HG03469 (cell line): ENCODE data around the gene ARHGAP9.
"Not testable (repeated sequence)": the region's sequence is repeated elsewhere in the genome, so short reads cannot be mapped to it uniquely, and the experiment has no call there.

Experiments used
- ATAC-seq: cut with Tn5 transposase; IDR thresholded peaks from one replicate; pipeline ENCODE4 v1.9.1; 2021; ENCODE audit warnings: mild to moderate bottlenecking, moderate library complexity, moderate number of reproducible peaks; ENCODE audit not compliant: unreplicated experiment

Gene ARHGAP9

DNA sequence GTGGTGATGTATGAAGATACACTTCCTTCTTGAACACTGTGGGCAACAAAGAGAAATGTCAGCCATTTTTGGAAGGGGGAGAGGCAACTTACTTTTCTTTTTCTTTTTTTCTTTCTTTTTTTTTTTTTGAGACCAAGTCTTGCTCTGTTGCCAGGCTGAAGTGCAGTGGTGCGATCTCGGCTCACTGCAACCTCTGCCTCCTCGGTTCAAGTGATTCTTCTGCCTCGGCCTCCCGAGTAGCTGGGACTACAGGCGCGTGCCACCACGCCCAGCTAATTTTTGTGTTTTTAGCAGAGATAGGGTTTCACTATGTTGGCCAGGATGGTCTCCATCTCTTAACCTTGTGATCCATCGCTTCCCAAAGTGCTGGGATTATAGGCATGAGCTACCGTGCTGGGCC lies 38.1 kb upstream of the ARHGAP9 start:
- not testable (repeated sequence) for ATAC-seq

DNA sequence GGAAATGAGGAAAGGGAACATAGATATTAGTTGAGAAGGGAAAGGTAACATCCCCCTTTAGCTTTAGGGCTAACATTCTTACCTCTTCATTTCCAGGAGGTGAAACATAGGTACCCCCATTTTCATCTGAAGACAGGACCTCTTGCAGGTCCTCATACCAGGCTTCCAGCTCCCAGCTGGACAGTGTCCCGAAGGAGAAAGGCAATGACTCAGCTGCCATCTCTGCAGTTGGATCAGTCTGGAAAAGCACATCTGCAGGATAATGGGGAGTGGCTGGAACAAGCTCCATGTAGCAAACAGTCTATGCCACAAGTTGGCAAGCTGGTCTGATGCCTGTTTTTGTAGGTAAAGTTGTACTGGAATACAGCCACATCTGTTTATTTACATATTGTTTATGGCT lies 37.5 kb upstream of the ARHGAP9 start:
- no peak for ATAC-seq

DNA sequence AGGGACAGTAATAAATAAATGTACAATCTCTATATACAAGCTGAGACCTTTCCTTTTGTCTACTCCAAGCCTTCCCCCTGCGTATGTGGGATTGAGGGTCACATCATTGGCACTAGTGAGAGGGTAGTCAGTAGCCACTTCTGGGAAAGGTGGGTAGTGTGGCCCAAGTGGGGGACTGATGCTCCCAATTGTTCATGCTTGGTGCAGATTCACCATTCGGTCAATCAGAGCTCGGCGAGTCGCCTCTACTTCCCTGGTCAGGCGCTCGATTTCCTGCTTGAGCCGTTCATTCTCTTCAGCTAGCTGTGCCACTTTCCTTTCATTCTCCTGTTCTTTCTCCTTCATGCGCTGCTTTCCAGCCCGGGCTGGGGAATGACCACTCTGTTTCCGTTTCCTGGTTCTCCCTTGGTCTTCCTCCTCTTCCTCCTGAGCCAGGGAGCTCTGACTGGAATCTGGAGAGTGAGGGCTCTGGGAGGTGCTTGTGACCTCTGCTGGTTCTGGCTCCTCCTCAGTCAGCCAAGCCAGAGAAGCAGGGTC lies 37.0 kb upstream of the ARHGAP9 start:
- ATAC-seq, result no peak

DNA sequence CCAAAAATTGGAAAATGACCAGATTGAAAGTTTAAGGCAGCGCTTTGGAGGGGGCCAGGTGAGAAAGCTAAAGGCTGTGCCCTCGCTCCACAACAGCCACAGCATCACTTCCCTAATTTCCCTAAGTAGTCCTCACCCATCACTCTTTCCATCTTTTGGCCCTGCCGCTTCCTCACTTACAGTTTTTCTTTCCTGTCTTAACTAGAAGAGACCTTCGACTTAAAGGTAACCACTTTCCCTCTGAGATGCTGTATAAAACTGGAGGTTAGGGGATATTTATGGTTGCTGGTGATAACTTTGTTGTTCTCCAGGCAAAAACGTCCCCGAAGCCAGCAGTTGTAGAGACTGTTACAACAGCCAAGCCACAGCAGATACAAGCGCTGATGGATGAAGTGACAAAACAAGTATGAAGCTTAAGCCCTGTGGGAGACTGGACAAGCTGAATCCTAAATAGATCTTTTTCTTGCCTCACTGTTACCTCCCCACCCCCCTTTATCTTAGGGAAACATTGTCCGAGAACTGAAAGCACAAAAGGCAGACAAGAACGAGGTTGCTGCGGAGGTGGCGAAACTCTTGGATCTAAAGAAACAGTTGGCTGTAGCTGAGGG lies 36.4 kb upstream of the ARHGAP9 start:
- no peak for ATAC-seq

DNA sequence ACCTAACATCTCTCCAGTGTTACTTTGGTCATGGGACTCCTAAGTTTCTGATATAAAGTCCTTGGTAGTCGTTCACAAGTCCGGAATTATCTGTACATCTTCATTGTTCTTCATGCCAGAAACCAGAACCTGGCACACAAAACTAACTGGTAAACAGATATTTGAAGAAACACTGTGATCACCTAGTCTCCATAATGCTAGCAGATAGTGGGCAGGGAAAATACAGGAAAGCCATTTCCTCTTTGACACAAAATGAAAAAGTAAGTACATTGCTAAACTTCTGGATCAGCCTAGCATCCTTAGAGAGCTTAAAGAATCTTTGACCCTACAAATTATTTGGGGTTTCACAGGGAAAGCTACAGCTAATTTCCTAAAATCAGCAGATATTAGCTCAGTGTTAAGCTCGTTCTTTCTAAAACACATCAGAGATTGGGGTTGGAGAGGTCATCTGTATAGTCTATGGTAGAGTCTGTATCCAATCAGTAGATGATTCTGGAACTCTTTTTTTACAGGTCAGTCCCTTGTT lies 35.8 kb upstream of the ARHGAP9 start:
- no peak for ATAC-seq

DNA sequence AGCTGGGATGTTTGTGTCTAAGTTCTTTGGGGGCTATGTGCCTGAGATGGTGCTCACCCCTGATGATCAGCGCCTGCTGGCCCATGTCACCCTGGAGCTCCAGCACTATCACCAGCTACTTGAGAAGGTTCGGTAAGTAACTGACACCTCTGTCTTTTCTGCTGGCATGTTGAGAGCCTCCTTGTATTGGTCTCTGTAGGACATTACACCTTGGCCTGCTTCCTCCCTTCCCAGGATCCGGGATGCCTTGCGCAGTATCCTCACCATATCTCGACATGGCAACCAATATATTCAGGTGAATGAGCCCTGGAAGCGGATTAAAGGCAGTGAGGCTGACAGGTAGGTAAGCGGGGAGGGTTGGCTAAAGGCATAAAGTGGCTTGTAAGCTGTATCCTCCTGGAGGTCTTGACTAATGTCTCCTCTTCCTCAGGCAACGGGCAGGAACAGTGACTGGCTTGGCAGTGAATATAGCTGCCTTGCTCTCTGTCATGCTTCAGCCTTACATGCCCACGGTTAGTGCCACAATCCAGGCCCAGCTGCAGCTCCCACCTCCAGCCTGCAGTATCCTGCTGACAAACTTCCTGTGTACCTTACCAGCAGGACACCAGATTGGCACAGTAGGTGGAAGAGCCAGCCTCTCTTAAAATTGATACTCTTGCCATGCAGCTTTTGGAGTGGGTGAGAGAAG lies 35.2 kb upstream of the ARHGAP9 start:
- no peak for ATAC-seq

DNA sequence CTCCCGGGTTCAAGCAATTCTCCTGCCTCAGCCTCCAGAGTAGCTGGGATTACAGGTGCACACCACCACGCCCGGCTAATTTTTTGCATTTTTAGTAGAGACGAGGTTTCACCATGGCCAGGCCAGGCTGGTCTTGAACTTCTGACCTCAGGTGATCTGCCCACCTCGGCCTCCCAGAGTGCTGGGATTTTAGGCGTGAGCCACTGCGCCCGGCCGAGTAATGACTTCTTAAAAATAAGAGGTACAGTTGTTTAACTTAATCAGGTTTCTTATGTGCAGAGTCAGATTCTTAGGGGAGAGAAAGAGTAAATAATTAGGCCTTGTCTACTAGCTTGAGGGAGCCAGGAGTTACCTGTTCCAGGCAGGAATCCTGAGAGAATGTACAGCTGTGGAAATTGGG lies 34.6 kb upstream of the ARHGAP9 start:
- ATAC-seq, result not testable (repeated sequence)

DNA sequence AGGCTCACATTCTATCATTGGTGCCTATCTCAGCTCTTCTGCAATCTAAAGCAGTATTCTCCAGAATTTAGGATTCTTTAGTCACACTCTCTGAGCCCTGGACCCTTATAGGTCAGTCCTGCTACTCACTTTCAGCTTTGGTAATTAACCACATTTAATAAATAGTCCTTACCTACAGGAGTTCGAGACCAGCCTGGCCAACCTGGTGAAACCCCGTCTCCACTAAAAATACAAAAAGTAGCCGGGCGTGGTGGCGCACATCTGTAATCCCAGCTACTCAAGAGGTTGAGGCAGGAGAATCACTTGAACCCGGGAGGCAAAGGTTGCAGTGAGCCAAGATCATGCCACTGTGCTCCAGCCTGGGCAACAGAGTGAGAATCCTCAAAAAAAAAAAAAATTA lies 34.0 kb upstream of the ARHGAP9 start:
- not testable (repeated sequence) for ATAC-seq

DNA sequence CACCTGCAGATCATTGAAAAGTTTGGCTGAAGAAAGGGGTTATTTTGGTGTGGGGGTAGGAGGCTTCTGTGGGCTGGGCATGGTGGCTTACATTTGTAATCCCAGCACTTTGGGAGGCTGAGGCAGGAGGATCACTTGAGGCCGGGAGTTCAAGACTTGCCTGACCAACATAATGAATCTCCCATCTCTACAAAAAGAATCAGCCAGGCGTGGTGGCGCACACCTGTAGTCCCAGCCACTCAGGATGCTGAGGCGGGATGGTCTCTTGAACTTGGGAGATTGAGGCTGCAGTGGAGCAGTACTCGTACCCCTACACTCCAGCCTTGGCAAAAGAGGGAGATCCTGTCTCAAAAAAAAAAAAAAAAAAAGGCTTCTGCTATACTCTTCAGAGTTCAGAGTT lies 33.6 kb upstream of the ARHGAP9 start:
- no peak for ATAC-seq

DNA sequence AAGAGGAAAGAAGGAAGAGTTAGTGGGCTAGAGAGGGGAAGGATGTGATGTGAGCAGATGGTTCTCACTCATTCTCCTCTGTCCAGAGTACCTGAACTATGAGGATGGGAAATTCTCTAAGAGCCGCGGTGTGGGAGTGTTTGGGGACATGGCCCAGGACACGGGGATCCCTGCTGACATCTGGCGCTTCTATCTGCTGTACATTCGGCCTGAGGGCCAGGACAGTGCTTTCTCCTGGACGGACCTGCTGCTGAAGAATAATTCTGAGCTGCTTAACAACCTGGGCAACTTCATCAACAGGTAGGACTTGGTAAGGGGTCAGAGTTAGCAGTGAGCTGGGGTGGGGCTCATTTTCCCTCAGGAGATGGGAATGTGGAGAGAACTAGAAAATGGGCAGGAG lies 33.0 kb upstream of the ARHGAP9 start:
- no peak for ATAC-seq

DNA sequence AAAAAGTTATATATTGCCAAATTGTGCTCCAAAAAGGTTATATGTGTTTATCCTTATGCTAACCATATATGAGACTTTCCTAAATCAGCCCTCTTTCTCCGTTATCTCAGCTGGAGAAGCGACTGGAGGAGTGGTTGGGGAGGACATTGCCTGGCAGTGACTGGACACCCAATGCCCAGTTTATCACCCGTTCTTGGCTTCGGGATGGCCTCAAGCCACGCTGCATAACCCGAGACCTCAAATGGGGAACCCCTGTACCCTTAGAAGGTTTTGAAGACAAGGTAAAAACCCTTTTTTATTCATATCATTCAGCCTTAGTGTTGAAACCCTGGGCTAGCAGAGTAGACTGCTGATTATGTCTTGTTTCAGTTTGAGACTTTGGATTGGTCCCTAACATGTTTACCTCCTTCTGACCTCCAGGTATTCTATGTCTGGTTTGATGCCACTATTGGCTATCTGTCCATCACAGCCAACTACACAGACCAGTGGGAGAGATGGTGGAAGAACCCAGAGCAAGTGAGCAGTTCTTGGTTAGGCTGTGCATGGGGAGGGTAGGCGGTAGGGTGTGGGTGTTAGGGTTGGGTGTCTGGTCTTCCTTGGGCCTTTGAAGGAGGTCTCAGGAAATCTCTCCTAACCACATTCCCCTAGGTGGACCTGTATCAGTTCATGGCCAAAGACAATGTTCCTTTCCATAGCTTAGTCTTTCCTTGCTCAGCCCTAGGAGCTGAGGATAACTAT lies 32.1 kb upstream of the ARHGAP9 start:
- no peak for ATAC-seq

DNA sequence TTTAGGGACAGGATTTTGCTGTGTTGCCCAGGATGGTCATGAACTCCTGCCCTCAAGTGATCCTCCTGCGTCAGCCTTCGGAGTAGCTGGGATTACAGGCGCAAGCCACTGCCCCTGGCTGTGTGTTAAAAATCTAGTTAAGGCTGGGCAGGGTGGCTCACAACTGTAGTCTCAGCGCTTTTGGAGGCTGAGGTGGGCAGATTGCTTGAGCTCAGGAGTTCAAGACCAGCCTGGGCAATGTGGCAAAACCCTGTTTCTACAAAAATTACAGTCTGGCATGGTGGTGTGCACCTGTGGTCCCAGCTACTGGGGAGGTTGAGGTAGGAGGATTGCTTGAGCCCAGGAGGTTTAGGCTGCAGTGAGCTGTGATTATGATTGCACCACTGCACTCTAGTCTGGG lies 31.5 kb upstream of the ARHGAP9 start:
- no peak for ATAC-seq

DNA sequence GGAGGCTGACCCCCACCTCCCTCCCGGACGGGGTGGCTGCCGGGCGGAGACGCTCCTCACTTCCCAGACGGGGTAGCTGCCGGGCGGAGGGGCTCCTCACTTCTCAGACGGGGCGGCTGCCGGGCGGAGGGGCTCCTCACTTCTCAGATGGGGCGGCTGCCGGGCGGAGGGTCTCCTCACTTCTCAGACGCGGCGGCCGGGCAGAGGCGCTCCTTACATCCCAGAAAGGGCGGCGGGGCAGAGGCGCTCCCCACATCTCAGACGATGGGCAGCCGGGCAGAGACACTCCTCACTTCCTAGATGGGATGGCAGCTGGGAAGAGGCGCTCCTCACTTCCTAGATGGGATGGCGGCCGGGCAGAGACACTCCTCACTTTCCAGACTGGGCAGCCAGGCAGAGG lies 28.1 kb upstream of the ARHGAP9 start:
- not testable (repeated sequence) for ATAC-seq

DNA sequence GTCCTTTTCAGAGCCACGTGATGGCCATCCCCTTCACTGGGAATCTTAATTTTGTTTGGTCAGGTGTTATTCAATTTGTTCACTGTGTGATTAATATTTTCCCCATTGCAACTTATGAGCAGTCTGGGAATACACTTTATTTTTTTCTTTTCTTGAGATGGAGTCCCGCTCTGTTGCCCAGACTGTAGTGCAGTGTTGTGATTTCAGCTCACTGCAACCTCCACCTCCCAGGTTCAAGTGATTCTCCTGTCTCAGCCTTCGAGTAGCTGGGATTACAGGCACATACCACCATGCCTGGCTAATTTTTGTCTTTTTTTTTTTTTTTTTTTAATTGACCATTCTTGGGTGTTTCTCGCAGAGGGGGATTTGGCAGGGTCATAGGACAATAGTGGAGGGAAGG lies 26.9 kb upstream of the ARHGAP9 start:
- not testable (repeated sequence) for ATAC-seq

DNA sequence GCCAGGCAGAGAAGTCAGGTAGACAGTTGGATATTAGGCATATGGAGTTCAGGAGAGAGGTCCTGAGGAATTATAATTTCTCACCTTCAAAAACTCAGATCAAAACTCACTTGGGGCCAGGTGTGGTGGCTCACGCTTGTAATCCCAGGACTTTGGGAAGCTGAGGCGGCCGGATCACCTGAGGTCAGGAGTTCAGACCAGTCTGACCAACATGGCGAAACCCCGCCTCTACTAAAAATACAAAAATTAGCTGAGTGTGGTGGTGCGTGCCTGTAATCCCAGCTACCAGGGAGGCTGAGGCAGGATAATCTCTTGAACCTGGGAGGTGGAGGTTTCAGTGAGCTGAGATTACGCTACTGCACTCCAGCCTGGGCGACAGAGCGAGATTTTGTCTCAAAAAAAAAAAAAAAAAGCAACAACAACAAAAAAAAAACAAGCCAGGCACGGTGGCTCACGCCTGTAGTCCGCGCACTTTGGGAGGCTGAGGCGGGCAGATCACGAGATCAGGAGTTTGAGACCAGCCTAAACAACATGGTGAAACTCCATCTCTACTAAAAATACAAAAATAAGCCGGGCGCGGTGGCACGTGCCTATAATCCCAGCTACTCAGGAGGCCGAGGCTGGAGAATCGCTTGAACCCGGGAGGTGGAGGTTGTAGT lies 22.8 kb upstream of the ARHGAP9 start:
- ATAC-seq, result not testable (repeated sequence)

DNA sequence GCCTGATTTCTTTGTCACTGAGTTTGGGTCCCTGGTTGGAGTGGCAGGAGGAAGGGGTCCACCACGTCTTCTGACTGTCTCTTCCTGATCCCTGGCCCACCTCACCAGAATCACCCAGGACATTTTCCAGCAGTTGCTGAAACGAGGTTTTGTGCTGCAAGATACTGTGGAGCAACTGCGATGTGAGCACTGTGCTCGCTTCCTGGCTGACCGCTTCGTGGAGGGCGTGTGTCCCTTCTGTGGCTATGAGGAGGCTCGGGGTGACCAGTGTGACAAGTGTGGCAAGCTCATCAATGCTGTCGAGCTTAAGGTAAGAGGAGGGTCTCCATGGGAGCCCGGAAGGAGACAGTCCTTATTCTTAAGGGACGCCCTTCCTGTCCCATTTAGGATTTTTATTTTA lies 20.5 kb upstream of the ARHGAP9 start:
- no peak for ATAC-seq

DNA sequence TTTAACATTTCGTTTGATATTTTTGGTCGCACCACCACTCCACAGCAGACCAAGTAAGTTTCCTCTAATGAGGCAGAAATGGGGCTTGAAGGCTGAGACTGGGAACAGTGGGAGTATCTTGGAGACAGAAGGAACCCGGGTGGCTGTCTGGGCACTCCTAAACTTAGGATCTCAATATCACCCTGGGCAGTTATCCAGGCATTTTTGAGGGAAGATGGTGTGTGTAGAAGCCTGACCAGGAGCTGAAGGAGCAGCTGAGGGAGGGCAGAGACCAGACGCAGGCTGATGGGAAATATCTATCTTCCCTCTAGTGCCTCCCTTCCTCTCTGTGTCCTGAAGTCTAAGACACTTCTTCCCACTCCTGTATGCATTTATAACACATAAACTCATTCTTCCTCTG lies 18.9 kb upstream of the ARHGAP9 start:
- no peak for ATAC-seq

DNA sequence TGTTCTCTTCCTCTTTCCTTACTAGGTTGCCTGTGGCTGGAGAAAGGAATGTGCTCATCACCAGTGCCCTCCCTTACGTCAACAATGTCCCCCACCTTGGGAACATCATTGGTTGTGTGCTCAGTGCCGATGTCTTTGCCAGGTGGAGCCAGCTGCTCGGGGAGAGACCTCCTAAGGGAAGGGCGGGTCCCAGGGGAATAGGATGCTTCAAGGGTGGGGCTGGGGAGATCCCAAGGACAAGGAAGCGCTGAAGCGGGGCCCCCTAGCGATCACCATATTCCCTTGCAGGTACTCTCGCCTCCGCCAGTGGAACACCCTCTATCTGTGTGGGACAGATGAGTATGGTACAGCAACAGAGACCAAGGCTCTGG lies 18.5 kb upstream of the ARHGAP9 start:
- ATAC-seq, result no peak

DNA sequence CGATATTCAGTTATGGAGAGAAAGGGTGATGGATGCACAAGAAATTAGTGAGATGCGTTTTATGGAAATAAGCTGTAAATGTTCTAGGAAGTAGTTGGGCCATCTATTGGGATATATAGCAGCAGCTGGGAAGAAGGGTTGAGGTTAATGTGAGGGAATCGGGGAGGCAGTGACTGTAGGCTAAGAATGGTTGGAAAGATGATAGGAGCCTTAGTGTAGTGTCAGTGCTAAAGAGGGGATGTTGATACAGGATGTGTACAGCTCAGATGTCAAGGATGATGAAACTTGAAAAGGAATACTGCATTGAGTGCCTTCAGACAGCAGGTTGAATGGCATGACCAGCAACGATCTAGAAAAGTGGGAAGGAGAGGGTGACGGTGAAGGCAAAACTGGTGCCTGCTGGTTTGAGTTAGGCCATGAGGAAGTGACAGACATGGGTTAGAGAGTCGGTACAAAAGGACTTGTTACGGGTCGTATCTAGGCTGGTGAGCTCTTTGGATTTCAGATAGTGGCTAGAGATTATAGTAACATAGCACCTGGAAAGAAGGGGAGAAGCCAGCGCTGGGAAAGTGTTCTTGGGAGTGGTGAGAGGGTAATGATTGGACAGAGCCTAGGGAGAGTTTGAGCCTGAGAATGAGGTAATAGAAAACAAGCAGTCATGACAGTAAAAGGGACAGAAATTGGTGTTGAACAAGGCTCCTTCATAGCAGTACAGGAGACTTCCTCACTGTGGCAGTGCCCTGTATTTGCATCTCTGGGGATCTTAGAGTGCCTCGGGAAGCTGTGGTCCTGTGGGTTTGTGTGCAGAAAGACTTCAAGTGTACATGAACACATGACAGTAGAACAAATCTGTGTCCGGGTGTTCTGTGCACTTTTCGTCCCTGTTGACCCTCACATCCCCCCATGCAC lies 17.8 kb upstream of the ARHGAP9 start:
- ATAC-seq, result no peak

DNA sequence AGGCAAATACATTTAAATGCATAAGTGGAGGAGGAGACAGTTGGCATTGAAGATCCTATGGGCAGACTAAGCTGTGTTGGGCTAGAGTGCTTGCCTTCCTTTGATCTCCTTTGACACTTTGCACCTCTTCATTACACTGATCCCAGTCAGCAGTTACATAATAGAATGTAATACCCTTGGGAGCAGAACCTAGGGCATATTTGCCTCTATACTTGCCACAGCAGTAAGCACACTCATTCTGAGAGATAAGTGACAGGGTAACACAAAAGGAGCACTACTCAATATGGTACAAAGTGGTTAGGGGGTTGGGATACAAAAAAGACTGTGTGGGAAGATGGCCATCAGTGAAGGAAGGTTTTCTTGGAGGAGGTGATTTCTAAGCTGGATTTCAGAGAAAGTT lies 17.2 kb upstream of the ARHGAP9 start:
- no peak for ATAC-seq
